Muscle layer of colon (tissue), 2 donors: ENCODE results near the gene PADI3.

Experiments
- H3K27ac ChIP-seq: one replicate; pipeline ENCODE4 v1.7.0; 2013; ENCODE audit warnings: low read depth, mild to moderate bottlenecking, low read length, moderate library complexity
- H3K27me3 ChIP-seq, 2 donors: one replicate each; pipeline ENCODE4 v1.7.0; 2013; ENCODE audit warnings: low read length in 2 of 2, mild to moderate bottlenecking in 2 of 2; ENCODE audit not compliant: insufficient read depth in 2 of 2, control insufficient read depth in 1 of 2
- H3K36me3 ChIP-seq: one replicate; pipeline ENCODE4 v1.7.0; 2013; ENCODE audit warnings: mild to moderate bottlenecking, low read length; ENCODE audit not compliant: insufficient read depth
- H3K4me1 ChIP-seq: one replicate; pipeline ENCODE4 v1.7.0; 2013; ENCODE audit warnings: mild to moderate bottlenecking, low read length; ENCODE audit not compliant: insufficient read depth
- H3K4me3 ChIP-seq, 2 donors: one replicate each; pipeline ENCODE4 v1.7.0; 2013; ENCODE audit warnings: low read length in 2 of 2, low read depth in 1 of 2, mild to moderate bottlenecking in 1 of 2, moderate library complexity in 1 of 2
- H3K9ac ChIP-seq: one replicate; pipeline ENCODE4 v1.7.0; 2013; ENCODE audit warnings: low read length
- H3K9me3 ChIP-seq: one replicate; pipeline ENCODE4 v1.7.0; 2013; ENCODE audit warnings: mild to moderate bottlenecking, low read length
- donor health status: abdominal sarcoma.
- donor health status: Adenocarcinoma of cecum.

The PADI3 gene

GRCh38 chr1:17307946-17308345 lies 59.0 kb downstream of the PADI3 start, which contains the start of gene PADI4:
PADI4 (plus strand) TSS chr1:17308197; CDS start chr1:17308223, 26 bp downstream.
- no peak within 1 kb of the TSS for H3K27ac ChIP-seq
- no peaks in the 10 kb centered on the region for H3K4me1 ChIP-seq
- no peak within 1 kb of the TSS for H3K4me3 ChIP-seq
- no peak within 1 kb of the TSS for H3K9ac ChIP-seq
- H3K36me3 ChIP-seq = no peaks in the 10 kb centered on the region
- no peaks in the 10 kb centered on the region for H3K9me3 ChIP-seq
- peaks cover 0 to 10% of the 10 kb centered on the region in 2 donors for H3K27me3 ChIP-seq

DNA sequence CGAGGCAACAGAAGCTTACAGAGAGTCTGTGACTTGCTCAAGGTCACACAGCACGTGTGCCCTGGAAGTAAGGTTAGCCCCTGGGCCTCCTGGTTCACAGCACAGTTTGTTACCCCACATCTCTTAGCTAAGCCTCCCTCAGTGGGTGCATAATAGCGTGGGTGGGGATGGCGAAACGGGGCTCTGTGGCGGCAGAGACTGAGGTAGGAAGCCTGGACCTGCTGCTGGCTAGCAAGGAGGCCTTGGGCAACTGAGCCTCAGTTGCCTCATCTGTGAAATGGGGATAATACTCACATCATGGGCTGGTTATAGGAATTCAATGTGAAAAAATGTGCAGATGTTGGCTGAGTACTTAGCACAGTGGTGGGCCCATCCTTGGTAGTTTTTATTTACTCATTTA lies 59.7 kb downstream of the PADI3 start:
- Histone ChIP-seq H3K4me3 (no peak overlapping the region), H3K4me1 (no peaks in the 10 kb centered on the region), H3K9ac (no peak overlapping the region), H3K9me3 (no peaks in the 10 kb centered on the region), H3K27me3 (peaks cover 0 to 10% of the 10 kb centered on the region in 2 donors), H3K36me3 (no peaks in the 10 kb centered on the region), H3K27ac (no peak overlapping the region)

DNA sequence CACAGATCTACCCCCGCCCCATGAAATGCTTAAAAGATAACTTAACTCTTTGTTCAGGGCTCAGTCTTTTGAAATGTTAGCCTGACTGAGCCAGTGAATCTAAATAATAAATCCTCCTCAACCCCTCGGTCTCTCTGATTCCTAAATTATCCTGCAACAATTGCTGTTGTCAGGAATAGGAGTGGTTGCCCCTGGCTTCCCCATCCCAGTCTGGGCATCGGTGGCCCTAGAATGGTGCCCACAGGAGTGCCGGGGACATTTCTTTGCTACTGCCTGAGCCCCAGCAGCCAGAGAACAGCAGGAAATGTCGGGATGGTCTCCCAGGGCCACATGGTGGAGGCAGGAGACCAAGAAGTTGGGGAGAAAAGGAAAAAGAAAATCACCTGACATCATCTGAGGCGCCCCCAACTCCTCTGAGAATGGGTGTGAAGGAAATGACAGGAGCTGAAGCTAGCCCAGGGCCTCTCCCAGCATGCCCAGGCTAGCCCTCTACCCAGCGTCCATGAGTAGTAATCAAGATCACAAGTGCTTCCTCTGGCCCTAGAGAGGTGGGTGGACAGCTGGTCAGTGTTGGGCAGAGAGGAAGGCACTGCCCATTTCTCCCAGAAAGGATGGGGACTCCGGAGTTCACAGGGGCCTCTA lies 60.6 kb downstream of the PADI3 start:
- H3K27ac ChIP-seq = no peak overlapping the region
- no peaks in the 10 kb centered on the region for H3K4me1 ChIP-seq
- no peak overlapping the region for H3K4me3 ChIP-seq
- no peaks in the 10 kb centered on the region for H3K36me3 ChIP-seq
- H3K9ac ChIP-seq = no peak overlapping the region
- peaks cover 0 to 10% of the 10 kb centered on the region in 2 donors for H3K27me3 ChIP-seq
- H3K9me3 ChIP-seq = no peaks in the 10 kb centered on the region

GRCh38 chr1:17310068-17310640 lies 61.3 kb downstream of the PADI3 start:
- Histone ChIP-seq H3K9me3 (no peaks in the 10 kb centered on the region), H3K4me1 (no peaks in the 10 kb centered on the region), H3K36me3 (no peaks in the 10 kb centered on the region), H3K9ac (no peak overlapping the region), H3K27me3 (peaks cover 0 to 10% of the 10 kb centered on the region in 2 donors), H3K27ac (no peak overlapping the region), H3K4me3 (no peak overlapping the region)

- Histone ChIP-seq H3K27me3 (peaks cover 0 to 10% of the 10 kb centered on the region in 2 donors), H3K9ac (no peak overlapping the region), H3K27ac (no peak overlapping the region), H3K4me3 (no peak overlapping the region), H3K36me3 (no peaks in the 10 kb centered on the region), H3K4me1 (no peaks in the 10 kb centered on the region), H3K9me3 (no peaks in the 10 kb centered on the region)
These were observed 64.8 kb downstream of the PADI3 start for GRCh38 chr1:17313530-17314309.

- Histone ChIP-seq H3K4me1 (no peaks in the 10 kb centered on the region), H3K36me3 (no peaks in the 10 kb centered on the region), H3K4me3 (no peak overlapping the region), H3K9me3 (no peaks in the 10 kb centered on the region), H3K27ac (no peak overlapping the region), H3K9ac (no peak overlapping the region), H3K27me3 (peaks cover 0 to 8% of the 10 kb centered on the region in 2 donors)
These were observed 65.6 kb downstream of the PADI3 start for GRCh38 chr1:17314491-17314971.

GRCh38 chr1:17315542-17316130 lies 66.7 kb downstream of the PADI3 start:
- no peak overlapping the region for H3K9ac ChIP-seq
- no peaks in the 10 kb centered on the region for H3K36me3 ChIP-seq
- H3K4me1 ChIP-seq = no peaks in the 10 kb centered on the region
- no peaks in the 10 kb centered on the region for H3K9me3 ChIP-seq
- no peak overlapping the region for H3K4me3 ChIP-seq
- H3K27ac ChIP-seq = no peak overlapping the region
- no peaks in the 10 kb centered on the region for H3K27me3 ChIP-seq

GRCh38 chr1:17316704-17317103 lies 67.8 kb downstream of the PADI3 start:
- Histone ChIP-seq H3K4me1 (no peaks in the 10 kb centered on the region), H3K27ac (no peak overlapping the region), H3K9me3 (no peaks in the 10 kb centered on the region), H3K27me3 (no peaks in the 10 kb centered on the region), H3K36me3 (no peaks in the 10 kb centered on the region), H3K4me3 (no peak overlapping the region), H3K9ac (no peak overlapping the region)

GRCh38 chr1:17318262-17318661 lies 69.4 kb downstream of the PADI3 start:
- H3K36me3 ChIP-seq = no peaks in the 10 kb centered on the region
- H3K27me3 ChIP-seq = no peaks in the 10 kb centered on the region
- no peaks in the 10 kb centered on the region for H3K9me3 ChIP-seq
- H3K4me3 ChIP-seq = no peak overlapping the region
- H3K9ac ChIP-seq = no peak overlapping the region
- no peak overlapping the region for H3K27ac ChIP-seq
- no peaks in the 10 kb centered on the region for H3K4me1 ChIP-seq

DNA sequence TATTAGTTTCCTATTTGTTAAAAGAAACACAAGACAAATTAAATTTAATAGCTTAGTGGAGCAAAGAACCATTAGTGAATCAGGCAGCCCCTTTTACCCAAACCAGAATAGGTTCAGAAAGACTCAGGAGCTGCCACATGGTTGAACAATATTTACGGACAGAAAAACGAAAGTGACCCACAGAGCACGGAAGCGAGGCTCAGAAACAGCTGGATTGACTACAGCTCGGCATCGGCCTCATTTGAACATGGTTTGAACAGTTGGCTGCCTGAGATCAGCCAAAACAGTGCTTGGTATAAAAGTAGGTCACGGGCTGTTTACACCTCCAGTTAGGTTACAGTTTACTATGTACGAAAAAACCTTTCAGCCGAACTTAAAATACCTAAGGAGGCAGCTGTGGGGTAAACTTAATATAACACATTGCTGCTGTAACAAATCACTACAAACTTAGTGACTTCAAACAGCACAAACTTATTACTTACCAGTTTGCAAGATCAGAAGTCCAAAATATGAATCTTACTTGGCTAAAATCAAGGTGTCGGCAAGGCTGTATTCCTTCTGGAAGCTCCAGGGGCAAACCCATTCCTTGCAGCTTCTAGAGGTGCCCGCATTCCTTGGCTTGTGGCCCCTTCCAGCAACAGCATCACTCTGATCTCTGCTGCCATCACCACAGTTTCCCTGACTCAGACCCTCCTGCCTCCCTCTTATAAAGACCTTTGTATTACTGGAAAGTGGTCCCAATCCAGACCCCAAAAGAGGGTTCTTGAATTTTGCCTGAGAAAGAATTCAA lies 70.9 kb downstream of the PADI3 start:
- no peaks in the 10 kb centered on the region for H3K27me3 ChIP-seq
- no peak overlapping the region for H3K4me3 ChIP-seq
- H3K36me3 ChIP-seq = no peaks in the 10 kb centered on the region
- H3K4me1 ChIP-seq = no peaks in the 10 kb centered on the region
- no peak overlapping the region for H3K27ac ChIP-seq
- no peaks in the 10 kb centered on the region for H3K9me3 ChIP-seq
- no peak overlapping the region for H3K9ac ChIP-seq
